K562 (cell line): ENCODE results near the gene FBLN2.

ENCODE experiments used
- CTCF ChIP-seq, 3 experiments: IDR thresholded peaks in 2 of 3; conservative IDR thresholded peaks in 1 of 3; 2 replicates each; pipeline ENCODE4 v1.5.1; 2011 to 2012; ENCODE audit warnings: low read length in 3 of 3, mild to moderate bottlenecking in 3 of 3, control low read depth in 2 of 3, improper control_type of control experiment in 1 of 3, inconsistent platforms in 1 of 3, low read depth in 1 of 3, mixed read lengths in 1 of 3, moderate library complexity in 1 of 3; ENCODE audit not compliant: insufficient read depth in 2 of 3
- ETV6 ChIP-seq, 3 experiments: fragments of 150-350 bp in 1 of 3; sonication (generic) in 1 of 3; formaldehyde crosslinking in 1 of 3; IDR thresholded peaks; 2 replicates each; pipeline versions ENCODE4 v1.6.1 to v1.8.0; 2014 to 2022; ENCODE audit warnings: borderline replicate concordance in 2 of 3, low read depth in 2 of 3, antibody characterized with exemption in 1 of 3, low read length in 1 of 3, mild to moderate bottlenecking in 1 of 3, missing genetic modification reagents in 1 of 3
- RBM34 ChIP-seq: fragments of 200-400 bp; formaldehyde crosslinking; IDR thresholded peaks from 2 replicates; pipeline ENCODE4 v1.6.1; 2018; ENCODE audit warnings: low read length, borderline replicate concordance; ENCODE audit not compliant: insufficient read depth
- ZNF764 ChIP-seq: fragments of 250-450 bp; sonication (Bioruptor Pico); IDR thresholded peaks from 2 replicates; pipeline ENCODE4 v1.4.0; 2020; ENCODE audit warnings: low read depth, mild to moderate bottlenecking, moderate library complexity

- TF ChIP-seq CTCF (IDR thresholded peaks at IDR 0.05 in 2 of 3, conservative IDR thresholded peaks at IDR 0.05 in 1 of 3; ENCODE audit: insufficient read depth in 2 of 3, low read depth in 1 of 3, low read length in 3 of 3), result peak in 2 of 3 experiments; percentile 46 to 73; a peak in 4 of 6 replicates
- no peak for TF ChIP-seq RBM34
- no peak for TF ChIP-seq ZNF764 (CRISPR knock-in tag)
- no peak for TF ChIP-seq ETV6 (IDR thresholded peaks at IDR 0.05; ENCODE audit: borderline replicate concordance in 1 of 2, low read depth in 2 of 2, low read length in 1 of 2)
- no peak for TF ChIP-seq ETV6 (CRISPR knock-in tag; IDR thresholded peaks at IDR 0.05; ENCODE audit: borderline replicate concordance)
These were observed 20.6 kb upstream of the FBLN2 start for GRCh38 chr3:13528217-13528867.
